ENCODE results near the gene C3. TPM values are rescaled to one million over a fixed set of nuclear protein-coding genes. Genes with fewer than 3 reads are reported as not detected.
"Not testable (repeated sequence)": the region's sequence is repeated elsewhere in the genome, so short reads cannot be mapped to it uniquely, and the experiment has no call there.

Gene C3
- total RNA-seq, 3 donors from 2014 or later, result 6.5 to 7.4 (median 6.7) TPM

DNA sequence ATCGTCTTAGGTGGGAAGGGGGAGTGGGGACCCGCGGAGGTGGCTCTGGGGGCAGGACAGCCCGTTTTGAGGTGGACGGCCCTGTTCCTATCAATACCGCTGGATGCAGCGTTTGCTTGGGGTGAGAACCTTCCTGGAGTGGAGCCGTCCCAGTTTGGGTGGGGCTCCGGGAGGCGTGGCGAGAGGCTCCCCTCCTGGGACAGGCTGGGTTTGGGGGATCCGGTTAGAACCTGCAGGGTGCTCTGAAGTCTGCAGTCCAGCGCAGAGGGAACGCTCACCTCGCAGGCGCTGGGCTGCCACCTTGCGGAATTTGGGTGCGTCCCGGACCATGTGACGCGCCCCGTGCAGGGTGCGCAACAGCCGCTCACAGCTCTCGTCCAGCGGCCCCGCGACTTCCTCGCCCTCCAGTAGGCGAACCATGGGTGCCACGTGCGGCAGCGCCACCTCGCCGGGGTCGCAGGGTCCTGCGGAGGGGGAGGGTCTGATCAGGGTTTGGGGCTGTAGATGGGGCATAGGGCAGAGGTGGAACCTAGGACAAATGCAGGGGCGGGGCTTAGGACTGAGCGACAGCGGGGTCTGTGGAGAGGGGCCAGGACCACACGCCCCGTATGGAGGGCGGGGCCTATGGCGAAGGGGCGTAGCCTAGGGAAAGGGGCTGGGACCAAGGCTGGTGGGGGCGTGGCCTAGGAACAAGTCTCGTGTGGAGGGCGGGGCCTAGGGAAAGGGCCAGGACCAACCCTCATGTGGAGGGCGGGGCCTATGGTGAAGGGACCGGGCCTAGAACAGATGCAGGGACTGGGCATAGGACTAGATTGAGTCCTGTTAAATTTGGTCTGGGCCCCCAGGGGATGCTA, 33.0 kb upstream of the C3 start:
- Mint-ChIP-seq H3K9me3 (no peaks in the 10 kb centered on the region), H3K36me3 (ENCODE audit: insufficient read depth) (peaks cover 22% of the 10 kb centered on the region), H3K4me1 (ENCODE audit: low read depth) (peaks cover 12% of the 10 kb centered on the region), H3K4me3 (peak overlapping the region; percentile 69), H3K27me3 (ENCODE audit: low read depth) (no peaks in the 10 kb centered on the region)
- ATAC-seq (peak; percentile 92 to 93), DNase-seq (peak; percentile 61)

GRCh38 chr19:6752256-6753177, 32.1 kb upstream of the C3 start:
- ATAC-seq, result no peak
- Mint-ChIP-seq H3K27me3 (ENCODE audit: low read depth) (no peaks in the 10 kb centered on the region), H3K9me3 (no peaks in the 10 kb centered on the region), H3K36me3 (ENCODE audit: insufficient read depth) (peaks cover 24% of the 10 kb centered on the region), H3K4me3 (peak overlapping the region; percentile 69), H3K4me1 (ENCODE audit: low read depth) (peaks cover 10% of the 10 kb centered on the region)
- no peak for DNase-seq

DNA sequence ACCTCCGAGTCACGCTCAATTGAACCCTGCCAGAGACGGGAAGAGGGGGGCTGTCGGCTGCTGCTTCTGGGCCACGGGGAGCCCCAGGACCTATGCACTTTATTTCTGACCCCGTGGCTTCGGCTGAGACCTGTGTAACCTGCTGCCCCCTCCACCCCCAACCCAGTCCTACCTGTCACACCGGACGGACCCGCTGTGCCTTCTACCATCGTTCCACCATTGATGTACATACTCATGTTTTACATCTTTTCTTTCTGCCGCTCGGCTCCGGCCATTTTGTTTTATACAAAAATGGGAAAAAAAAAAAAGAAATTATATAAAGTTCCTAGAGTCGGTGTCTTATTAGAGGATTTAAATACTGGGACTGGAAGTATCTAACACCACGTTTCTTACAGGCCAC, 30.7 kb upstream of the C3 start:
- H3K36me3 Mint-ChIP-seq (ENCODE audit: insufficient read depth), result peaks cover 31% of the 10 kb centered on the region
- no peaks in the 10 kb centered on the region for H3K27me3 Mint-ChIP-seq (ENCODE audit: low read depth)
- H3K4me1 Mint-ChIP-seq (ENCODE audit: low read depth), result peaks cover 9% of the 10 kb centered on the region
- H3K4me3 Mint-ChIP-seq, result no peak overlapping the region
- H3K9me3 Mint-ChIP-seq, result no peaks in the 10 kb centered on the region
- no peak for DNase-seq
- ATAC-seq, result no peak

DNA sequence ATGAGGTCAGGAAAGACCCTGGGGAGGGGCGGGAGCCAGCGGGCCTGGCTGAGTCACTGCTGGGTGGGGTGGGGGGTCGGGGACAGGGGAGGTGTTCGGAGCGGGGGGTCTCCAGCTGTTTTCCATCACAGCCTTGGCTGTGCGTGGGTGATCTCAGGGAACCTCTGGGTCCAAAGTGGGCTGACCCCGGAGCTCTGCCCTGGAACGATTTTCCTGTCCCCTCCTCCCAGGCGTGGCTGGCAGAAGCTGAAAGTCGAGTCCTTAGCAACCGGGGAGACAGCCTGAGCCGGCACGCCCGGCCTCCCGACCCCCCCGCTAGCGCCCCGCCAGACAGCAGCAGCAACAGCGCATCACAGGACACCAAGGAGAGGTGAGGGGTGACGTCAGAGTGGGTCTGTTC, 29.6 kb upstream of the C3 start:
- no peaks in the 10 kb centered on the region for H3K27me3 Mint-ChIP-seq (ENCODE audit: low read depth)
- no peak overlapping the region for H3K4me3 Mint-ChIP-seq
- DNase-seq (no peak), ATAC-seq (no peak)
- H3K36me3 Mint-ChIP-seq (ENCODE audit: insufficient read depth), result peaks cover 38% of the 10 kb centered on the region
- no peaks in the 10 kb centered on the region for H3K9me3 Mint-ChIP-seq
- peaks cover 9% of the 10 kb centered on the region for H3K4me1 Mint-ChIP-seq (ENCODE audit: low read depth)

- not testable (repeated sequence) for H3K4me3 Mint-ChIP-seq; H3K27me3 Mint-ChIP-seq (ENCODE audit: low read depth); ATAC-seq; DNase-seq; H3K4me1 Mint-ChIP-seq (ENCODE audit: low read depth); H3K9me3 Mint-ChIP-seq
- H3K36me3 Mint-ChIP-seq (ENCODE audit: insufficient read depth), result peaks cover 35% of the 10 kb centered on the region
Observed at GRCh38 chr19:6748543-6748942, 28.1 kb upstream of the C3 start.

DNA sequence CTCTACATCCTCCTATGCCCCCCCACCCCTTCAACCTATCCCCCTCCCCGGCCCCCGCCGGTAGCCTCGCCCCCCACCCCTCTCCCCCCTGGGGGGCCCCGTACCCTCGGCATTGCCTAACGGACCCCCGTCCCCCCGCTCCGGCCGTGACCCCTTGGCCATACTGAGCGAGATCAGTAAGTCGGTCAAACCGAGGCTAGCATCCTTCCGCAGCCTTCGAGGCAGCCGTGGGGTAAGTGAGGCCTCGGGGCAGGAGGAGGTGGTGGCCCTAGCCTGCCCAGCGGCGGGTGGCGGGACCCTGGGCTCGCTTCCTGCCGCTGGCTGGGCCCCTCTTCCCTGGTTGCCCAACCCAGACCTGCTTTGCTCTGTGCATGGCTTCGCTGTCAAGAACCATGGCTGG, 25.5 kb upstream of the C3 start:
- no peaks in the 10 kb centered on the region for H3K27me3 Mint-ChIP-seq (ENCODE audit: low read depth)
- no peak overlapping the region for H3K4me3 Mint-ChIP-seq
- H3K4me1 Mint-ChIP-seq (ENCODE audit: low read depth), result peaks cover 5% of the 10 kb centered on the region
- no peaks in the 10 kb centered on the region for H3K9me3 Mint-ChIP-seq
- DNase-seq, result no peak
- peaks cover 36% of the 10 kb centered on the region for H3K36me3 Mint-ChIP-seq (ENCODE audit: insufficient read depth)
- ATAC-seq, result no peak

DNA sequence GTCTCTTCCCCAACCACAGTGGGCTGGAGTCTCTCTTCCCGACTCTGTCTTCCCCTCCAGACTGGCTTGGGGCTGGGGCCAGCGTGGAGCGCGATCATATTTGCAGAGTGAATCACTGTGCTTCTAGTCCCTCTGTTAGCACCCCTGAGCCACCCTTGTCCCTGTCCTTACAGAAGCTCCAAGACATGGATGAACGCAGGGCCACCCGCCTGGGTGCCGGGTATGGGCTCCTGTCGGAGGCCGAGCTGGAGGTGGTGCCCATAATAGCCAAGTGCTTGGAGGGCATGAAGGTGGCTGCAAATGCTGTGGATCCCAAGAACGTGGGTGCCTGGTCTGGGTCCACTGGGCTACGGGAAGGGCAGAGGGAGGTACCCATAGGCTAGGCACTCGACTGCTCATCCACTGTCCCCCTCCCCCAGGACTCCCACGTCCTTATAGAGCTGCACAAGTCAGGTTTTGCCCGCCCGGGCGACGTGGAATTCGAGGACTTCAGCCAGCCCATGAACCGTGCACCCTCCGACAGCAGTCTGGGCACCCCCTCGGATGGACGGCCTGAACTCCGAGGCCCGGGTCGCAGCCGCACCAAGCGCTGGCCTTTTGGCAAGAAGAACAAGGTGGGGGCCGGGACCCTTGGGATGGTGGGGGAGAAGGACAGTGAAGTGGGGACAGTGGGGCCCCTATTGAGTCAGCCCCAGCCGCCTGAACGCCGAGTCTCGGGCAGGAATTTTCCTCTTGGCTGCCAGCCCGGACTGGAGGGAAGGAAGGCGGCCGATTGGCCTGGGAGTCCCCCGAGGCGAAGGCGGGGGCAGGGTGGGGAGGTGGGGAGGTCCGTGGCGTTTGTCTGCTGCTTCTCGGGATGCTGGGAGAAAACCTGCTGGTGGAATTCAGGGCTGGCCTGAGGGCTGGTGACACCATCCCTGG, 24.2 kb upstream of the C3 start:
- DNase-seq, result no peak
- peaks cover 34% of the 10 kb centered on the region for H3K36me3 Mint-ChIP-seq (ENCODE audit: insufficient read depth)
- no peaks in the 10 kb centered on the region for H3K9me3 Mint-ChIP-seq
- peaks cover 7% of the 10 kb centered on the region for H3K4me1 Mint-ChIP-seq (ENCODE audit: low read depth)
- no peaks in the 10 kb centered on the region for H3K27me3 Mint-ChIP-seq (ENCODE audit: low read depth)
- peak overlapping the region; percentile 24 for H3K4me3 Mint-ChIP-seq
- ATAC-seq, result no peak

DNA sequence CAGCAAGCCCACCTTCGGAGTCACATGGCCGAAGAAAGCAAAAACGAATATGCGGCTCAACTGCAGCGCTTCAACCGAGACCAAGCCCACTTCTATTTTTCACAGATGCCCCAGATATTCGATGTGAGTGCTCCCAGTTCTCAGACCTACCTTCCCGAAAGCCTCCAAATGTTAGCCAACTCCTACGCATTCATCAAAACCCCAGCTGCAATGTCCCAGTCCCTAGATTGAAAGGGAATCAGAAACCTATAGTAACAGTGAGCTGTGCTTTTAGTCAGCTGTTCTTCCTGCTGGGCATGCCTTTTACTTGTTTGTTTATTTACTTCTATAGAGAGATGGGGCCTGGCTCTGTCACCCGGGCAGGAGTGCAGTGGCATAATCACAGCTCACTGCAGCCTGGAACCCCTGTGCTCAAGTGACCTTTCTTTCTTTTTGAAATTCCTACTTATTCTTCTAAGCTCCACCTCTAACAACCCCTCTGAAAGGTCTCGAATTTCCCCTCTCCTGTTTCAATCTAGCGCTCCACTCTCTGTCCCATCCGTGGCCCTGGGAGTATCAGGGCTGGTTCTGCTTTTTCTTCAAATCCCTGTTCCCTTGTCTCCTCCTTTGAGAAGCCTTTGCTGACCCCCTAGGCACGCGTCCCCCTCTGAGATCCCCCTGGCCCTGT, 23.4 kb upstream of the C3 start:
- Mint-ChIP-seq H3K4me1 (ENCODE audit: low read depth) (peaks cover 13% of the 10 kb centered on the region), H3K9me3 (no peaks in the 10 kb centered on the region), H3K4me3 (peak overlapping the region; percentile 24), H3K36me3 (ENCODE audit: insufficient read depth) (peaks cover 31% of the 10 kb centered on the region), H3K27me3 (ENCODE audit: low read depth) (no peaks in the 10 kb centered on the region)
- no peak for ATAC-seq
- no peak for DNase-seq

DNA sequence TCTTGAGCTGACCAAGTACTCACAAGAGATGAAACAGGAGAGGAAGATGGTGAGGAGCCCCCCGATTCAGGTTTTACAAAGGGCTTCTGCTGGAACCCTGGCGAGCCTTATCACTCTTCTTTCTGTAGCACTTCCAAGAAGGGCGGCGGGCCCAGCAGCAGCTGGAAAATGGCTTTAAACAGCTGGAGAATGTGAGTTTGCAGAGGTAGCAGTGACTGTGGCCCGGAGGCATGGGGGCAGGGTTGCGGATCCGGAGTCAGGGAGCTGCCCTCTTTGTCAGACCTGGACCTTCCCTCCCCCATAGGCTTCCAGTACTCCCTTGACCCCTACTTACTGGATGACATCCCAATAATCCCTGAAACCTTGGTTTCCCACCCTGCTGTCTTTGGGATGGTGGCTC, 22.6 kb upstream of the C3 start:
- DNase-seq (no peak), ATAC-seq (no peak)
- Mint-ChIP-seq H3K9me3 (no peaks in the 10 kb centered on the region), H3K4me3 (no peak overlapping the region), H3K27me3 (ENCODE audit: low read depth) (no peaks in the 10 kb centered on the region), H3K4me1 (ENCODE audit: low read depth) (peaks cover 21% of the 10 kb centered on the region), H3K36me3 (ENCODE audit: insufficient read depth) (peaks cover 26% of the 10 kb centered on the region)

DNA sequence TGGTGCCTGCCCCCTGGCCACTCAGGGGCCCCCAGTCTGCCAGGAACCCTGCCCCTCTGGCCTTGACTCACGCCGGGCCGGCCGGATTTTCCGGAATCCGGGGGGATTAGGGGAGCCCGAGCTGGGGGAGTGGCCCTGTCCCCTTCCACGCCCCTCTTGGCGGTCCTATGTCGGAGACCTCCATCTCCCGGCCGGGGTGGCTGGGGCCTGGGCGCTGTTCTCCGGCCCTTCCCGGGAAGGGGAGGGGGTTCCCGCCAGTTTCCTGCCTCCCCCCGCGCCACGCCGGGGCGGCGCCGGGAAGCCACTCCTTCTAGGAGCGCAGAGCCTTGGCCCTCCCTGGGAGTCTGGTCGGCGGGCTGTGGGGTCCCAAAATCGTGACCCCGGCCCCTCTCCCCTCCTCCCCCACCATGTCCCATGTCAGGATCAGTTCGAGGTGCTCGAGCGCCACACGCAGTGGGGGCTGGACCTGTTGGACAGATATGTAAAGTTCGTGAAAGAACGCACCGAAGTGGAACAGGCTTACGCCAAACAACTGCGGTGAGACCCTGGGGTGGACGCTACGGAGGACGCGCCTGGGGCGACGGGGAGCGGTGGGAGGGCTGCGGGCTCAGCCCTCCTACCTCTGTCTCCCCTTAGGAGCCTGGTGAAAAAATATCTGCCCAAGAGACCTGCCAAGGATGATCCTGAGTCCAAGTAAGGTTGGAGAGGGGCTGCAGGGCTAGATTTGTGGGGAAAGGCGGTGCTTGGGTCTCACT, 20.3 kb upstream of the C3 start:
- Mint-ChIP-seq H3K36me3 (ENCODE audit: insufficient read depth) (peaks cover 13% of the 10 kb centered on the region), H3K4me3 (peak overlapping the region; percentile 84), H3K4me1 (ENCODE audit: low read depth) (peaks cover 33% of the 10 kb centered on the region), H3K9me3 (no peaks in the 10 kb centered on the region), H3K27me3 (ENCODE audit: low read depth) (no peaks in the 10 kb centered on the region)
- ATAC-seq (no peak), DNase-seq (no peak)

- ATAC-seq, result no peak
- Mint-ChIP-seq H3K4me3 (peak overlapping the region; percentile 84), H3K27me3 (ENCODE audit: low read depth) (no peaks in the 10 kb centered on the region), H3K36me3 (ENCODE audit: insufficient read depth) (peaks cover 7% of the 10 kb centered on the region), H3K9me3 (no peaks in the 10 kb centered on the region), H3K4me1 (ENCODE audit: low read depth) (peaks cover 35% of the 10 kb centered on the region)
- no peak for DNase-seq
Observed at GRCh38 chr19:6739883-6740588, 19.6 kb upstream of the C3 start.

DNA sequence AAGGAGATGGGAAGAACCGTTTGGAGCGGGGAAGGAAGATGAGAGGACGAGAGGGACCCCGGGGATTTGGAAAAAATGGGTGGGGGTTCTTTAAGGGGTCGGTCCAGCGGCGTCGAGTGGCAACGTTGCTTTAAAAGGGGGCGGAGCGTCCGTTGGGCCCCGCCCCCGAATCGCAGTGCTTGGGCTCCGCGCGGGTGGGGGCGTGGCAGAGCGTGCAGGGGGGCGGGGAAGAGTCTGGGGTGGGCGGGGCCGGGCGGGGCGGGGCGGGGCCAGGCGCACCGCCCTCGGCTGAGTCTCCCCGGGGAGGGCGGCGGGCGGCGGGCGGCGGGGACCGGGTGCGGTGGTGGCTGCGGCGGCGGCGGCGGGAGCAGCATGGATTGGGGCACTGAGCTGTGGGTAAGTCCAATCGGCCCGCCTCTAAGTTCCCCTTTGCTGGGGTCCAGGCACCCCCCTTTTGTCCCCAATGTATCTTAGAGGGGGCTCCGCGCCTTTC, 19.0 kb upstream of the C3 start, which contains the start of gene TRIP10:
Gene TRIP10 (plus strand): TSS at position 291 of the 493 bp plus-strand sequence. CDS start 82 bp downstream, at position 373.
- DNase-seq (peak; percentile 79), ATAC-seq (peak; percentile 2 to 5)
- Mint-ChIP-seq H3K27me3 (ENCODE audit: low read depth) (no peaks in the 10 kb centered on the region), H3K36me3 (ENCODE audit: insufficient read depth) (peaks cover 8% of the 10 kb centered on the region), H3K4me1 (ENCODE audit: low read depth) (peaks cover 35% of the 10 kb centered on the region), H3K9me3 (no peaks in the 10 kb centered on the region), H3K4me3 (peak within 1 kb of the TSS; percentile 97)
